Tibial nerve (tissue), 4 donors: Measurements from ENCODE around the gene CAV1. TPM values are rescaled to one million over a fixed set of nuclear protein-coding genes. Genes with fewer than 3 reads are reported as not detected.

Experiments used
- DNase-seq, 2 donors: peaks; one replicate each; pipeline ENCODE4 v3.0.0-alpha.2; 2019; ENCODE audit warnings: low spot score in 2 of 2
- H3K27ac ChIP-seq, 4 donors: fragments of 200-600 bp; sonication (generic) in 3 of 4; one replicate each; pipeline ENCODE4 v1.5.1; 2017 to 2019; ENCODE audit warnings: mild to moderate bottlenecking in 1 of 4
- H3K27me3 ChIP-seq, 2 donors: fragments of 200-600 bp; sonication (generic) in 1 of 2; one replicate each; pipeline versions ENCODE4 v1.5.1 to v1.6.0; 2017 to 2019
- H3K36me3 ChIP-seq, 3 donors: fragments of 200-600 bp; sonication (generic); one replicate each; pipeline ENCODE4 v1.5.1; 2018 to 2019
- H3K4me1 ChIP-seq, 4 donors: fragments of 200-600 bp; sonication (generic) in 3 of 4; one replicate each; pipeline ENCODE4 v1.5.1; 2017 to 2019
- H3K4me3 ChIP-seq, 4 donors: fragments of 200-600 bp; sonication (generic) in 3 of 4; one replicate each; pipeline ENCODE4 v1.5.1; 2017 to 2019; ENCODE audit warnings: mild to moderate bottlenecking in 1 of 4, moderate library complexity in 1 of 4
- H3K9me3 ChIP-seq, 4 donors: fragments of 200-600 bp; sonication (generic) in 3 of 4; one replicate each; pipeline ENCODE4 v1.5.1; 2017 to 2019
- CTCF ChIP-seq, 5 experiments: fragments of 200-600 bp in 3 of 5; fragments of 450-650 bp in 2 of 5; sonication (generic) in 3 of 5; IDR thresholded peaks; one replicate each; pipeline ENCODE4 v1.5.1; 2016 to 2019; ENCODE audit warnings: antibody characterized with exemption in 5 of 5, mild to moderate bottlenecking in 3 of 5, moderate library complexity in 2 of 5
- EP300 ChIP-seq, 2 donors: sonication (generic); formaldehyde crosslinking; IDR thresholded peaks; one replicate each; pipeline ENCODE4 v1.6.1; 2017; ENCODE audit warnings: antibody characterized with exemption in 2 of 2, mild to moderate bottlenecking in 1 of 2
- POLR2A ChIP-seq, 2 donors: fragments of 450-650 bp; IDR thresholded peaks; one replicate each; pipeline ENCODE4 v1.6.1; 2017; ENCODE audit warnings: antibody characterized with exemption in 2 of 2, mild to moderate bottlenecking in 2 of 2, moderate library complexity in 2 of 2
- WGBS, 2 donors: methylation state at CpG; one replicate each; pipeline ENCODE4 v1.1.5; 2018; 5-methylcytosine and 5-hydroxymethylcytosine counted together
- total RNA-seq, 4 donors: library from RNA; depleted of rRNA; stranded (reverse); fragments of >200 nt; gene quantifications; one replicate each; pipeline ENCODE4 v1.1.0, GENCODE V29; 2016

Gene CAV1
- total RNA-seq, 4 donors from 2014 or later: 196 to 375 (median 312) TPM

DNA sequence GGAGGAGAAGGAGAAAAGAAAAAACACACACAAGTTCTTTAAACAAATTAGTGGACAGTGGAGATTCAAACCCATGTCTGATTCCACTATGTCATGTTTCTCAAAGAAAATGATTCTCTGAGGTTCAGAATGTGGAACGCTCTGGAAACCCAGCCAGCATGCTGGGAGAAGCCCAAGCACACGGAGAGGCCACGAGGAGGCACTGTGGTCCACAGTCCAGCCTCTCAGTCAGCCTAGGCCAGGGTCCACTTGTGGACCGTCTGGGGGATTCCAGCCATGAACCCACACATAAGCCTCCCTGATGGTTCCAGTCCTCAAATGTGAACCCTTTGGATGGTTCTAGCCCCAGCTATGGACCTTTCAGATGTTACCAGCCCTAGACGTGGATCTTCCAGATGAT lies 73.4 kb downstream of the CAV1 start:
- Histone ChIP-seq H3K27me3 (no peaks in the 10 kb centered on the region), H3K9me3 (no peaks in the 10 kb centered on the region), H3K27ac (peak overlapping the region in 2 of 4 donors; percentile 26 to 46), H3K4me3 (no peak overlapping the region), H3K4me1 (peaks cover 0 to 5% (median under 1%) of the 10 kb centered on the region in 4 donors), H3K36me3 (no peaks in the 10 kb centered on the region)
- WGBS, 2 donors: 79 to 91% methylated on average over 5 of the region's 5 CpGs
- no peak for DNase-seq
- no peak for TF ChIP-seq POLR2A (IDR thresholded peaks at IDR 0.05)
- peak in 1 of 5 experiments; percentile 8 for TF ChIP-seq CTCF (IDR thresholded peaks at IDR 0.05)

DNA sequence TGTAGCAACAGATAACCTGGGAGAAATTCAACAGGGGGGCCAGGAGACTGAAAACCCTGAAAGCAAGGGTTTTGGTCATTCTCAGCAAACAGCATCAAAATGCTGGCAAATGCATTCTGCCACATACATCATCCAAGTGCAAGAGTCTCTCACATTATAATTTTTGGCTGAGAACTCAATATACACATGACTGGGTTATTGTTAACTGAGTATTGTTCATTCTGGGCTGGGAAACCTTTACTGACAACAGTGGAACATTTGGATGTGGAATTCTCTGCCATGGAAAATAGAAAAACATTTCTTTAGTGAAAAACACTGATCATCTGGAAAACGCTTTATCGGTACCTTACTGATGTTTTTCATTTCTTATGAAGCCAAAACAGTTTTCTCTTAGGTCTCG lies 74.0 kb downstream of the CAV1 start:
- Histone ChIP-seq H3K4me3 (no peak overlapping the region), H3K9me3 (no peaks in the 10 kb centered on the region), H3K36me3 (no peaks in the 10 kb centered on the region), H3K27ac (peak overlapping the region in 1 of 4 donors; percentile 46), H3K4me1 (peaks cover 0 to under 1% (median 0%) of the 10 kb centered on the region in 4 donors), H3K27me3 (no peaks in the 10 kb centered on the region)
- DNase-seq: no peak
- TF ChIP-seq POLR2A (IDR thresholded peaks at IDR 0.05) (no peak), EP300 (IDR thresholded peaks at IDR 0.05) (no peak), CTCF (IDR thresholded peaks at IDR 0.05) (no peak)
- WGBS, 2 donors: 36 to 39% methylated on average over 3 of the region's 3 CpGs

GRCh38 chr7:116601426-116601825 lies 76.6 kb downstream of the CAV1 start:
- WGBS, 2 donors: 63 to 81% methylated on average over 2 of the region's 2 CpGs
- TF ChIP-seq EP300 (IDR thresholded peaks at IDR 0.05) (no peak), CTCF (IDR thresholded peaks at IDR 0.05) (no peak), POLR2A (IDR thresholded peaks at IDR 0.05) (no peak)
- no peak overlapping the region for H3K27ac ChIP-seq

DNA sequence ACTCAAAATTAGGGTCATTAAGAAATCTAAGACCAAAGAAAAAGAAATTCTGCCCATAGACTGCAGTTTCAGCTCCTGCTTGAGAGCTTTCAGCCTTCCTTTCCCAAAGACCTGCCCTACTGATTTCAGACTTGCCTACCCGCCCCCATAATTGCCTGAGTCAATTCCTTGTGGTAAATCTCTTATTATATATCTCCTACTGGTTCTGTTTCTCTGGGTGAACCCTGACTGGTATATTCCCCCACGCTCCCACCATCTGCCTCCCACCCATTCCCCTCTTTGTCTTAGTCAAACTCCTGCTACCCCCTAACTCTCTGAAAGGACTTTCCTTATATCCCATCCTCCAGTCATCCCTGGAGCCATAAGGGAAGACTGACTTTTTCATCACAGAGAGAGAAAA lies 82.5 kb downstream of the CAV1 start:
- H3K27ac ChIP-seq: no peak overlapping the region
- 83 to 86% methylated on average over 2 of the region's 2 CpGs for WGBS, 2 donors

More at GRCh38 chr7:116601426-116601825, 76.6 kb downstream of the CAV1 start:
- Histone ChIP-seq H3K4me1 (no peaks in the 10 kb centered on the region), H3K27me3 (no peaks in the 10 kb centered on the region), H3K36me3 (no peaks in the 10 kb centered on the region), H3K4me3 (no peak overlapping the region), H3K9me3 (no peaks in the 10 kb centered on the region)
- no peak for DNase-seq

DNA sequence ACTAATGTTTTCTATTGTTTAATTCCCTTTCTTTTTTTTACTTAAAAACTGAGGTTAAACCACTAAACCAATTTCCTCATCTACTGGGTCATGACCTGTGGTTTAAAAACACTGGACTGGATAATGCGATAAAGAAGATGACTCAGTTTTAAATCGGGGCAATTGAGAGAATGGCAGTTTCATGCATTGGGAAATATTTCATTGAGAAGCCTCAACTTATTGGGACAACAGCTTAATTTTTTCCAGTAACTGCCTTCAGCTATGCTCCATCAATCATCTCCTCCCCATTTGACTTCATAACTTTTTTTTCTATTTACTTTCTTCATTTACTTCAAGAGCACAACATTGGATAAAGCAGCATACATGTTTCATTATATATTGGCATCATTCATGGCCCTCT lies 85.4 kb downstream of the CAV1 start:
- no peak overlapping the region for H3K4me3 ChIP-seq

More for the DNA sequence above, 82.5 kb downstream of the CAV1 start:
- no peak for DNase-seq
- H3K4me3 ChIP-seq: no peak overlapping the region
- no peaks in the 10 kb centered on the region for H3K27me3 ChIP-seq
- no peaks in the 10 kb centered on the region for H3K36me3 ChIP-seq
- H3K4me1 ChIP-seq: no peaks in the 10 kb centered on the region
- H3K9me3 ChIP-seq: no peaks in the 10 kb centered on the region
- TF ChIP-seq EP300 (IDR thresholded peaks at IDR 0.05) (no peak), CTCF (IDR thresholded peaks at IDR 0.05) (no peak), POLR2A (IDR thresholded peaks at IDR 0.05) (no peak)

More for the DNA sequence above, 85.4 kb downstream of the CAV1 start:
- Histone ChIP-seq H3K4me1 (peaks cover 0 to 8% (median 0%) of the 10 kb centered on the region in 4 donors), H3K36me3 (no peaks in the 10 kb centered on the region), H3K27ac (no peak overlapping the region), H3K27me3 (no peaks in the 10 kb centered on the region), H3K9me3 (no peaks in the 10 kb centered on the region)
- DNase-seq: no peak
- 45 to 51% methylated on average over 2 of the region's 2 CpGs for WGBS, 2 donors
- TF ChIP-seq EP300 (IDR thresholded peaks at IDR 0.05) (no peak), CTCF (IDR thresholded peaks at IDR 0.05) (no peak), POLR2A (IDR thresholded peaks at IDR 0.05) (no peak)
